ENCODE results near the gene AFF4. TPM values are rescaled to one million over a fixed set of nuclear protein-coding genes. Genes with fewer than 3 reads are reported as not detected.

AFF4 gene
- total RNA-seq, 1 experiment from 2014 or later = 38.6 TPM

DNA sequence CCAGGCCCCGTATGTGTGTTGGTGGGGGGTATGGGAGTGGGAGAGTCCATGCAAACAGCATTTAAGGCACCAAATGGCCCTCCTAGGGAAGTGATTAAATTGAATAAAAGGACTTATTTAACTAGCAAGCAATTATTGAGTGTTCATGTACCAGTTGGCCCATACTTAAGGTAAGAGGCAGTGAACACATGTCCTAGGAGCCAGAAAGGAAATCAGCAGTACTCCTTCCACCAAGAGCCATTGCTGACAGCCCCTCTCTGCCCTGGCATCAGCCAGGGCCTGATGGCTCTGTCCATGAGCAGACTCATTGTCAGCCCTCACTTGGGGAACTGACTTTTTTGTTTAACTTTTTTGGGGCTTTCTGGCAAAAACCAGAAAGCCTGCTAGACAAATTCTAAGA, 122.5 kb downstream of the AFF4 start (continued):
- TF ChIP-seq, protein P1, sequence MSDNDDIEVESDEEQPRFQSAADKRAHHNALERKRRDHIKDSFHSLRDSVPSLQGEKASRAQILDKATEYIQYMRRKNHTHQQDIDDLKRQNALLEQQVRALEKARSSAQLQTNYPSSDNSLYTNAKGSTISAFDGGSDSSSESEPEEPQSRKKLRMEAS (IDR thresholded peaks at IDR 0.05) = no peak
- TF ChIP-seq EGR1 (IDR thresholded peaks at IDR 0.05; ENCODE audit: low read depth) = no peak
- TF ChIP-seq ELF1 (IDR thresholded peaks at IDR 0.05; ENCODE audit: borderline replicate concordance, low read depth) = no peak

DNA sequence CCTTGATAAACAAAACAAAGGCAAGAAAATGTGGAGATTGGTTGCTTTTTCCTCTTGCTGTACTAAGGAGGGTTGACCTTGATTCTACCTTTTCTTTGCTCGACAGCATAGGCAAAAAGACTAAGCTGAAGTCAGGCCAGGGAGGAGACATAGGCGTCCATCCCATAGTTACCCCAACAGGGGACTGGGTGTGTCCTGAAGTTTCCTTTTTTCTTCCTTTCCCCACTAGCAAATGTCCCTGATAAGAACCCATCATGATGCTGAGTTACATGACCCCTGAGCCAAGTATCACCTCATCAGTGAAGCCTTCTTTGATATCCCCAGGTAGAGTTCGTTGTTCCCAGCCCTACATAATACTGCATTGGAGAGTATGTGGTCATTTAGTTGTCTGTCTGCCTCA, 123.1 kb downstream of the AFF4 start:
- Histone ChIP-seq H3K9me3 (ENCODE audit: control insufficient read depth in 1 of 2, insufficient read depth in 1 of 2, low read depth in 1 of 2, low read length in 2 of 2) (no peaks in the 10 kb centered on the region), H3K79me2 (ENCODE audit: insufficient read depth, low read length) (no peaks in the 10 kb centered on the region), H3K4me3 (replicated peaks in 1 of 2; ENCODE audit: low read depth in 1 of 2, low read length in 2 of 2) (no peak overlapping the region), H3K4me1 (ENCODE audit: control insufficient read depth in 1 of 2, insufficient read depth in 2 of 2, low read length in 2 of 2) (0 out of 4 replicates have a peak, but pooled peaks cover 0 to 4% of the 10 kb centered on the region in 2 experiments), H3K27ac (ENCODE audit: low read depth, low read length) (no peak overlapping the region), H3K36me3 (ENCODE audit: control insufficient read depth in 1 of 2, insufficient read depth in 2 of 2, low read length in 2 of 2) (no peaks in the 10 kb centered on the region), H3K9me2 (ENCODE audit: insufficient read depth) (no peaks in the 10 kb centered on the region), H3K27me3 (ENCODE audit: insufficient read depth, low read length) (no peaks in the 10 kb centered on the region), H3K4me2 (ENCODE audit: low read length) (no peak overlapping the region), H4K20me1 (ENCODE audit: insufficient read depth) (no peaks in the 10 kb centered on the region), H2AFZ (ENCODE audit: low read depth, low read length, poor library complexity, severe bottlenecking) (no peak overlapping the region), H3K9ac (ENCODE audit: low read length) (no peak overlapping the region)
- ChIA-PET POLR2A (no interaction called here), RAD21 (ENCODE audit: low non-redundant PET in 1 of 2, low total read pairs in 2 of 2, uncharacterized antibody in 2 of 2, unreplicated experiment in 2 of 2) (no interaction called here), CTCF (no interaction called here)
- TF ChIP-seq, protein P1 (IDR thresholded peaks at IDR 0.05) = no peak
- TF ChIP-seq POLR2A (IDR thresholded peaks at IDR 0.05; ENCODE audit: borderline replicate concordance, extremely low read depth, insufficient read depth, insufficient read length) (no peak), FOSL1 (IDR thresholded peaks at IDR 0.05; ENCODE audit: low read depth) (no peak), CEBPB (IDR thresholded peaks at IDR 0.05; ENCODE audit: low read depth) (no peak), JUND (IDR thresholded peaks at IDR 0.05) (no peak), ZNF274 (IDR thresholded peaks at IDR 0.05; ENCODE audit: low read depth, low read length) (no peak), ELF1 (IDR thresholded peaks at IDR 0.05; ENCODE audit: borderline replicate concordance, low read depth) (no peak), SIN3A (IDR thresholded peaks at IDR 0.05; ENCODE audit: low read depth) (no peak), TCF7L2 (IDR thresholded peaks at IDR 0.05; ENCODE audit: borderline replicate concordance, extremely low read depth, insufficient read depth, insufficient read length) (no peak)
- TF ChIP-seq, protein P2, sequence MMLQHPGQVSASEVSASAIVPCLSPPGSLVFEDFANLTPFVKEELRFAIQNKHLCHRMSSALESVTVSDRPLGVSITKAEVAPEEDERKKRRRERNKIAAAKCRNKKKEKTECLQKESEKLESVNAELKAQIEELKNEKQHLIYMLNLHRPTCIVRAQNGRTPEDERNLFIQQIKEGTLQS (IDR thresholded peaks at IDR 0.05) = no peak
- TF ChIP-seq, protein P3, sequence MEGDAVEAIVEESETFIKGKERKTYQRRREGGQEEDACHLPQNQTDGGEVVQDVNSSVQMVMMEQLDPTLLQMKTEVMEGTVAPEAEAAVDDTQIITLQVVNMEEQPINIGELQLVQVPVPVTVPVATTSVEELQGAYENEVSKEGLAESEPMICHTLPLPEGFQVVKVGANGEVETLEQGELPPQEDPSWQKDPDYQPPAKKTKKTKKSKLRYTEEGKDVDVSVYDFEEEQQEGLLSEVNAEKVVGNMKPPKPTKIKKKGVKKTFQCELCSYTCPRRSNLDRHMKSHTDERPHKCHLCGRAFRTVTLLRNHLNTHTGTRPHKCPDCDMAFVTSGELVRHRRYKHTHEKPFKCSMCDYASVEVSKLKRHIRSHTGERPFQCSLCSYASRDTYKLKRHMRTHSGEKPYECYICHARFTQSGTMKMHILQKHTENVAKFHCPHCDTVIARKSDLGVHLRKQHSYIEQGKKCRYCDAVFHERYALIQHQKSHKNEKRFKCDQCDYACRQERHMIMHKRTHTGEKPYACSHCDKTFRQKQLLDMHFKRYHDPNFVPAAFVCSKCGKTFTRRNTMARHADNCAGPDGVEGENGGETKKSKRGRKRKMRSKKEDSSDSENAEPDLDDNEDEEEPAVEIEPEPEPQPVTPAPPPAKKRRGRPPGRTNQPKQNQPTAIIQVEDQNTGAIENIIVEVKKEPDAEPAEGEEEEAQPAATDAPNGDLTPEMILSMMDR (IDR thresholded peaks at IDR 0.05 in 2 of 3, conservative IDR thresholded peaks at IDR 0.05 in 1 of 3; ENCODE audit: borderline replicate concordance in 1 of 3, insufficient read depth in 1 of 3, low read depth in 2 of 3, low read length in 2 of 3) = no peak
- BruUV-seq (replicated peaks) = no TSS peak
- ATAC-seq = no peak
- intact Hi-C loops (cut with micrococcal nuclease) = no loop called here
- no peak for DNase-seq (ENCODE audit: low read depth, low spot score)
